Cerebellar cortex (tissue), 1 donor: ENCODE results near the gene ATP6V0B.

ENCODE experiments used
- DNase-seq: peaks from one replicate; pipeline ENCODE4 v3.0.0-alpha.2; 2015; ENCODE audit warnings: low spot score

The ATP6V0B gene

DNA sequence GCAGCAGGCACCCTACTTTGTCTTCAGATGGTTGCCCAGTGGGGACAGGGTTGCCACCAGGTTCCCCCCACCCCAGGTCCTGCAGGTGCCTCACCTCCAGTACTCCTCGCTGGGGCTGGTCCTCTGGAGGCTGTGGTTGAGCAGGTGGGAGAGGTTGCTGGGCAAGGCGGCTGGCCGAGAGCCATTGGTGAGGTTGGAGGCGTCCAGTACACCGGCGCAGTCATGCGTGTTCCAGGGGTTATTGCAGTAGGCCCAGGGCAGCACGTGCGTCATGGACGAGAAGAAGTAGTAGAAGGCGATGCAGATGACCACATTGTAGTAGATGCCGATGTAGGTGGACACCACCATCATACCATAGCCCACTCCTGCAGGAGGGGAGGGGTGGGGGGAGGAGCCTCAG is 33.5 kb downstream of the ATP6V0B start:
- no peak for DNase-seq

DNA sequence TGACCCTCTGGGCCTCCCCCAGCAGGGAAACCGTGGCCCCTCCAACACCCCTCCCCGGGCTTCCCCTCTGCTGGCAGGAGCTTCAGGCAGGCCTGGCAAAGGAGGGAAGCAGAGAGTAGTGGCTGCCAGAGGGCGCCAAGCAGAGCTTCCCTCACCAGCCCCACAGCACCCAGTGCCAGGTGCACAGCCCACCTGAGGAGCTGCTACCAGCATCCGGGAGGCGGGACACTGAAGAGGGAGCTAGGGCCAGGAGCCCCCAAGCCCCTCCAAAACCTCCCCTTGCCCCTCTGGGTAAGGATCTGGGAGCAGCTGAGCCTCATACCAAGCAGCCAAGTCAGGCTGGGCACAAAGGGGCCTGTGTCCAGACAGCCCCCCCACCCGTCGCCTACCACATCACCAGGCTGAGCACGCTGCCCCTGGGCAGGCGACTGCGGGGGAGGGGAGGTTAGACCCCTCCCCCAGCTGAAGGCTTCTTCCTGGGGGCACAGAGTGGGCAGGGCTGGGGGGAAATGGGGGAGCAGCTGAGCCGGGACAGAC is 36.2 kb downstream of the ATP6V0B start:
- DNase-seq, result no peak

DNA sequence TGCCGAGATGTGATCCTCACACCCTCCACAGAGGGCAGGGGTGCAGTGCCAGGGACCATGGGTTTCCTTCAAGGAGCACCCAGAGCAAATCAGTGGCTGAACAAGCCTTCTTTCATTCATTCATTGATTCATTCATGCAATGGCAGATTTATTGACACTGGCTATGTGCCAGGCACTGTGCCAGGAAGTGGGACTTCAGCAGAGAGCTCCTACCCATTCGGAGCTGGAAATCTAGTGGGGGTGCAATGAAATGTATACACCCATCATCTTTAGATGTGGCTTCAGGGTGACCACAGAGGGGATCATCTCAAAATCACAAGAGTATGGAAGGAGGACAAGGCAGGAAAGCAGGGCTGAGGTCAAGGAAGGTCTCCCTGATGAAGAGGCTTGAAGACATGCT is 37.6 kb downstream of the ATP6V0B start:
- no peak for DNase-seq

DNA sequence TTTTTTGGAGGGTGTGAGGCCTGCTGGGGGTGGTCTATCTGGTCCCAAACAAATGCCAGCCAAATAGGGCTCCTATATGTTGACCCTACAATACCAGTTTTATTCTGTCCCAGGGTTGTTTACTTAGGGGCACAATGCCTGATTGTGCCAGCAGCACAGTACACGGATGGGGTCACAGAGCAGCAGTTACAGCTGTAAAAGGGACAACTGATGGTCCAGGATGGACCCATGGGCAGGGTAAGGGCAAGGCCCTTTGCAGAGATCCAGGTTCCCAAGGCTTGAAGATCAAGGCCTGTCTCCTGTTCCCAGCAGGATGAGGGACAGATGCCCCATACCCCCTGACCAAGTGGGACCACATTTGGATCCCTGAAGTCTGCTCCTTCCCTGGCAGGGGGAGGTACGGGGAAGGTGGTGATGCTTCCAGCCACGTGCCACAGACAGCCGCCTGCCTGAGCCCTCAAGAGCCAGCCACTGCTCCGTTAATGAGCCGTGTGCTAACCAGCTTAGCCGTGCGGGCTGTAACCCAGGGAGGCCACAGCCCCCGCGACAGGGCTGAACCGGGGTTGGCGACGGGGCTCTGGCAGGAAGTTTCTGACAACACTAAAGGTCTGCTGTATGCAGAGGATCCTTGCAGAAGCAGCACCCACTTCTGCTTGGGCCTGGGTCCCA is 38.3 kb downstream of the ATP6V0B start:
- DNase-seq, result no peak

DNA sequence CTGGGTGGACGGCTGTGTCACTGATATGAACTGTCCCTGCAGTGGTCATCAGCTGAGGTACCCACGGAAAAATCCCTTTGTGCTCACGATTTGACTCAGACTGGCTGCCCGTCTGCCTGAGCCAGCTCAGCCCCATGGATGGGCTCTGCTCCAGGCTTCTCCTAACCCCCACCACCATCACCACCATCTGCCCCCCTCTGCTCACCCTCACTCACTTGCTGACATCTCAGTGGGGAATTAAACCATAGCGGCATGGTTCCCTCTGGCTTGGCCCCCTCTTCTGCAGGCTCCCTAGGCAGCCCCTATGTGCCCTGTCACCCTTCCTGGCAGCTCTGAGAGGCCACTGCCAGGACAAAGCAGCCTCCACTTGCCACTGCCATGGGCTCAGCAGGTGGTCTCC is 39.2 kb downstream of the ATP6V0B start:
- DNase-seq, result no peak

DNA sequence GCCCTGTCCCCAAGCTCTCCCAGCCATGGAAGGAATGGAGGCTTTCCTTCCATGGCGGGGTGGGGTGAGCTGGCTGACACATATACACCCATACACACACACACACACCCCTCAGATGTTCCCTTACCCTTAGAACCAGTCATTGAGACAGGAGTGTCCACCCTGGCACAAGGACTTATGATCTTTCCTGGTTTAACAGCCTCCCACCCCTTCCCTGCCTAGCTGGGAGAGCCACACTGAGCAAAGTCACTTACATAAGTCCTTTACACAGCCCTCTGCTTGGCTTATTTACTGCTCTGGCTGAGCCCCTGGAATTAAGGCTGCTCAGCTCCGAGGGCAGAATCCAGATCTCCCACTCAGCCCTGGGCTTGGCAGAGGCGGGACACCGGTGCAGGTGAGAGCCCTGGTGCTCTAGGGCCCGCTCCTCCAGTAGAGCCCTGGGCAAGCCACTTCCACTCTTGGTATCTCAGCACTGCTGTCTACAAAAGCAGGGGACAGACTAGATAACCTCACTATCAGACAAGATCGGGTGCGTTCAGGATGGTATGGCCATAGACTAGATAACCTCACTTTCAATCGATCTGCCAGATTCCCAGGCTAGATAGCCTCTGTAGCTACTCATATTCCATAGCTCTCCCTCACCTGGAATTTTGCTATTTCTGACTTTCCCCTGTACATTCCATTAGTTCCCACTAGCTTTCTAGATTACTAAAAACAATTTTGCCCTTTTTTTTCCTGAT is 39.8 kb downstream of the ATP6V0B start:
- DNase-seq, result no peak

DNA sequence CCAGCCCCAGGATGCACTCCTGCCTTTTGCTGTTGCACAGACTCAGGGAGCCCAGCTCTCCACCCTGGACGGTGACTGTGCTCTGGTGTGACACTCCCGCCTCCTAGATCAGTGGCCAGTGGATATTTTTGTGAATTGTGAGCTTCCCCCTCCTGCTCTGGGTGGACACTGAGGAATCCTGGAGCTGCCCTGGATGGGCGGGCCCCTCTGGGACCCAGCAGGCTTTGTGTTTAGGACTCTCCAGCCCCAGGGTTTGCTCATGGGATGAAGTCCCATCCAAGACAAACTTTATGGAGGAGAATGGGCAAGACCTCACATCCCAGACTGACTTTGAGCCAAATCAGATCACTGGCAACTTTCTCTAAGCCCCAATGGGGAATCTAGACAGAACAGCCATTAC is 40.4 kb downstream of the ATP6V0B start:
- DNase-seq, result no peak

DNA sequence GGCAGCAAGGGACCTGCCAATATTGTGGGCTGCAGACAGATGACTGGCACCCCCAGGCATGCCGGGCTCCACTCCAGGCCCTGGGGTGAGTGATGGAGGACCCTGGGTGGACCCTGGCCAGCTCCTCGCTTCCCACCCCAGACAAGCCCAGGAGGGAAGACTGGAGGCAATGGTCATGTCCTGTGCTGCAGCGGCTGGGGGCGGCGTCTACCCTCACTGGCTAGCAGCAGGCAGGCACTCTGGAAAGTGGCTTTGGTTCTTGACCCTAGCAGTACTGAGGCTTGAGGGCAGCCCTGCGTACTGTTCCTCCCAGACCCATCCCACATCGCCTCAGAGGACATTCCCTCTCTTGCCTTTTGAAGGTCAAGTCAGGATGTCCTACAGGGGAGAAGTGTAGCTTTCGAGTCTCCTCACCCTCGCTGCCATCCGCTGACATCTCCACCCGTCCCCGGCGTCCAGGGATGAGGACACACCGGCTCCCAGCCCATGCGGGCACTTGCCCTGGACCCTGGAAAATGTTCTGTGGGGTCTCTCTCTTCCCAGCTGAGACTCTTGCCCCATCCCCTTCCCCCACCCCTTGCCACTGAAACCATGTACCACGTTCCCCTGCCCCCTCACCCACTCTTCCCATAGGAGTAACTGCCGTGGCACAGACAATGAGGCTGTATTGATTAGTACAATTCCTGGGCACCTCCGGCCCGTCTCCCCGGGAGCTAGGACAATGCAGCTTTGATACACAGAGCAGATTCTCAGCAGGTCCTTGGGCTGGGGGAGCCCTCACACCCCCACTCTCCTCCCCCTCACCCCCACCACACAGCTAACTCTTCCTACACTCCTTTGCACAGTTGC is 41.5 kb downstream of the ATP6V0B start:
- DNase-seq, result no peak

DNA sequence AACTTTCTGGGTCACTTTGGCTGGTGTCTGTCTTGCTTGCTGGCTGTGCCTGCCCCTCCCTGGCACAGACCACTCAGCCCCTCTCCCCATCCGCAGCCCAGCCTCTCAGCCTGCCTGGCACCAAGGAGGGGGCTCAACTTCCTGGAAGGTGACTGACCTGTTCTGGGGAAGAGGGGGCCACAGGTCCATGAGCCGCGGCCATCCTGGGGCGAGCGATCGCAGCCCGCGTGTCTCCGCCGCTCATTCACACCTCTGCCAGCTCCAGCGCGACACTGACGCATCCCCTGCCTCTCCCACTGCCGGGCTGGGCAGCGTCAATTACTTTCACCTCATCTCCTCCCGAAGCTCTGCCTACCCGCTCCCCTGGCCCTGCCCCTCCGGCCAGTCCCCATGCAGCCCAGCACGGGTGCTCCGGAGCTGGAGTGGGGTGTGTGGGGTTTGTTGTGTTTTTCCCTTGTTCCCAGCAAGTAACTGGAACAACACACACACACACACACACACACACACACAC is 42.2 kb downstream of the ATP6V0B start:
- DNase-seq, result no peak

DNA sequence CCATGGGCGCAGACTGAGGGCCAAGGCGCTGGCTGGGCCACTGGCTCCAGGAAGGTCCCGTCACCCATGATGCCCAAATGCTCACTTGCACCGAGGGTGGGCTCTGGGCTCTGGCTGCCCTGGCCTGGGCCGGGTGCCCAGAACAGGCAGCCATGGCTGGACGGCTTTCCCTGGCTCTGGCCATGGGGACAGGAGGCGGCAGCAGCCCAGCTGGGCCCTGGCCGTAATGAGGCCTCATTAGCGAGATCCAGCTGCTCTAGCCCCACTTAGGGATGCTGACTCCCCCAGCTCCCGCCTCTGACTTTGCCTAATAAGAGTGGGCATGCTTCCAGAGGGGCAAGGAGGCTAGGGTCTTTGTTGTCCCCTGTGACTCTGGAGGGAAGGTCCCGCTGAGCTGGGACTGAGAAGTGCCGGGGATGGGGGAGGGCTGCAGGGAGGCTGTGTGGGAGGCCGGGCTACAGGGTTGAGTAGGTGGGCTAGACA is 44.7 kb downstream of the ATP6V0B start:
- no peak for DNase-seq

DNA sequence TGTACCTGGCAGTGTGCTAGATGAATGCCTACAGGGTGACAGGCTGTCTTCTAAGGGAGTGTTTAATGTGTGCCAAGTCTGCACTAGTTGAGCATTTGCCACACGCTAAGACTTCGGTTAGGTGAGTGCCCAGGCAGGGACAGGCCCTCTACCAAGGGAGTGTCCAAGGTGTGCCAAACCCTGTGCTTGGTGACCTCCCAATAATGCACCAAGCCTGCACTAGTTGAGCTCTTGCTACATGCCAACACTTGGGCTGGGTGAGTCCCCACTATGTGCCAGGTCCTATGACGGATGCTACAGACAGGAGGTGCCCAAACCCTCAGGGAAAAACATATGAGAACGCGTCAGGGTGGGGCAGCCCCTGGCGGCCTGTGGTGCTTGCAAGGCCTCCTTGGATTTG is 45.7 kb downstream of the ATP6V0B start:
- DNase-seq, result no peak

DNA sequence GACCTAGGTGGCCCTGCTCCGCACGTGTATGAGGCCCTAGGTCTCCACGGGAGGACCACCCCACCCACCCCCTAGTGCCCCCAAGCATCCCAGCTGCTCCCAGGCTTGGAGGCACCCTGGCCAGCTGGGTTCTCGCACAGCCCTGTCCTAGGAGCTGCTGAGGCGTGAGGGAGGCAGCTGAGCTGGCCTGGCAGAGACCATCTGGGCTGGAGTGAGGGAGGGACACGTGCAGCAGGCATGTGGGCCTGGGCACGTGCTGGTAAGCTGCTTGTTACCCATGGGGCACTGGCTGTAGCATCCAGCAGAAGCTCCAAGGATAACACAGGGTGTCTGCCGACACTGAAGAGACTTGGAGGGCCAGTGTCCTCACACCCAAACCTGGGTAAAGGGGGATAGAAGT is 46.4 kb downstream of the ATP6V0B start:
- no peak for DNase-seq

DNA sequence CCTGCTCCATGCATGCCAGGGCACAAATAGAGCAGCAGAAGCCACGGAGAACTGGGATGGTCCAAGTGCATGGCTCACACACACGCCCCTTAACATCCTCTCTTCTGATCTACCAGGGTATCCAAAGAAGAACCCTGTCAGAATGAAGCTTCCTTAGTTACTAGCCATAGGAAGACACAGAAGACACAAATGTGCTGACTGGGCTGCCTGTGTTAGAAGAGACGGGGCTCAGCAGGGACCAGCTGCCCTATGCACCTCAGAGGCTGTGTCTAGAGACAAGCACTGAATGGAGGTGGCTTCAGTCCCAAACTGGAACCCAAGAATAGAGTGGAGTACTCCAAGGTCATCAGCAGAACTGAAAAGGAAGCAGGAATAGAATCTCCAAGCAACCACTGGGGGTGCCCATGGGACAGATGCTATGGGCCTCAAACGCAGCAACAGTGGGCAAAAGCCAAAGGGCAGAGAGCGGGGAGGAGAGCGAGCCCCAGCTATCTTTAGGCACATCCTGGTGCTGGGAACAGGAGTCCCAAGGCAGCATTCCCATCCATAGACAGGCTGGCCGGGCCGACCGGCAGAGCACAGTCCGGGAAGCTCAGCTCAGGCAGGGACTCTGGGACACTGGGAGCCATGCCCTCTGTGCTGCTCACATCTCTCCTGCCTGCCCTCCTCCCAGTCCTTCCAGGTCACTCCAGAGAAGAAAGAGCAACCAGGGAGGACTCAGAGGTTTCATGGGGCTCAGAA is 47.0 kb downstream of the ATP6V0B start:
- no peak for DNase-seq

DNA sequence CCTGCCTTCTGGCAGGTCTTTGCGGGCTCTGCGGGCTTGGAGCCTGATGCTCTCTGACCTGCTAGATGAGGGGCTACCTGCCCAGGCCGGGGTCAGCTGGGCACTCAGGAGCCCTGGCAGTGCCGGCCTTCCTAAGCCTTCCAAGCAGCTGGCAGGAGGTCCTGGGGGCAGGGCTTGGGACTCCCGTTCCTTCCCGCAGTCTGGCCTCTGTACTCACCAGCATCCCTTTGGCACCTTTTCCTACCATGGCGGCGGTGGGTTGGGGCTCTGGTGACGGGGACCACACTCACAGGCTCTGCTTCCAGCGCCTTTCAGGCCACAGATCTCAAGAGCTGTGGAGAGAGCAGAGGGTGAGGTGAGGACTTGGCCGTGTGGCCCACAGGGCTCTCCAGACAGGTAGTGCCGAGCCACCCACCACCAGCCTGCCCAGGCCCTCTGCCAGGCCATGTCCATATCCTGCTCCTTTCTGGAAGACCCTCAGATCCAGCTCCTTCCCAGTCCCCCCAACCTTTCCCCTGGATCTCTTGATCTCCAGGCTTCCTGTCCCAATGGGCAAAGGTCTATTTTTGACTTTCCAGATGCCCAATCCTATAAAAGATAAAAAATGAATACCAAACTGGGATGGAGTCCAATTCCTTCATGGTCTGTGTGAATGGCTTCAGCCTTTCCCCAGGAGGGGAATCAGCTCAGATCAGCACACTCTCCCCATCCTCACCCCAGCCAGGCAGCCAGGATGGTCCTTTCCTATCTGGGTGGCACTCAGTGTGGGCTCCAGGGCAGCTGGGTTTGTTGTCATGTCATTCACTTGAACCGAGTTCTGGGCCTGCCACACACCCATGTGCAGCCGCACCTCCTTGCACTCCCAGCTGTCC is 49.5 kb downstream of the ATP6V0B start:
- DNase-seq, result no peak

DNA sequence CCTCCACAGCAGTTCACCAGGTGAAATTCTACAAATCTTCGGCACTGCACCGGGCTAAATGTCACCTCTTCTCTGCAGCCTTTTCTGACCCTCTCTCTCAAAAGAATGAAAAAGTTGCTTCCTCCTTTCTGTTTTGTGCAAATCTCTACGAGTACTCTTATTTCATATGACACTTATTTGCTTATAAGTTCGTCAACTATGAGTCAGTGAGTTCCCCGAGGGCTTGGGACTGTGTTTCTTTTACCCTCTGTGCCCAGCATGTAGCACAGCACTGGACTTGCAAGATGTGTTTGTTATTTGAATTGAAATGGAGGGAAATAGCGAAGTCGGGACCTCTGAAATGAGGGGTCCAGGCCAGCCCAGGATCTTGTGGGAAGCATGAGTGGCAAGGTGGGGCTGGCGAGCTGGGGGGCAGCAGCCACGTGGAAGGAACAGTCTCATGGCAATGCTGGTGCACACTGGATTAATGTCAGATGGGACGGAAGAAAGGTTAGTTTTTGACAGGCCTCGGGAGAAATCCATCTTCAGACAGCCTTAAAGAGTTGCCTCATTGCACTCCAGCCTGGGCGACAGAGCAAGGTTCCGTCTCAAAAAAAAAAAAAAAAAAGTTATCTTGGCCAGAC is 50.3 kb downstream of the ATP6V0B start:
- DNase-seq, result no peak

DNA sequence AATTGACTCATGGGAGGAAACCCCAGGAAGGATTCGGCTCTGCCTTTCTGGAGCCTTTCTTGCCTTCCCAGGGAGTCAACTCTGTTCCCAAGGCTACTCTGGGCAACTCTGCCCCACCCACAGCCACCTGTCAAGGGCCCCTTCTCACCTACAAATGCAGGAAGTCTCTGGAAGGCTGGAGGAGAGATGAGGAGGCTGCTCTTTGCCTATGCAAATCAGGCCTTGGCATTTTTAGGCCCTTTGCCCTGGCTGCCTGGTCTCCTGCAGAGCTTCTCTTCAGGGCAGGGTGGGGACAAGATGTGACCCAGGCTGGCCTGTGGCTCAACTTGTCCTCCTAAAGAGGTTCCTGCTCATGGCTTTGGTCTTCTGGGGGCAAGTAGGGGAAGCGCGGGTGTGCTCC is 51.1 kb downstream of the ATP6V0B start:
- no peak for DNase-seq

DNA sequence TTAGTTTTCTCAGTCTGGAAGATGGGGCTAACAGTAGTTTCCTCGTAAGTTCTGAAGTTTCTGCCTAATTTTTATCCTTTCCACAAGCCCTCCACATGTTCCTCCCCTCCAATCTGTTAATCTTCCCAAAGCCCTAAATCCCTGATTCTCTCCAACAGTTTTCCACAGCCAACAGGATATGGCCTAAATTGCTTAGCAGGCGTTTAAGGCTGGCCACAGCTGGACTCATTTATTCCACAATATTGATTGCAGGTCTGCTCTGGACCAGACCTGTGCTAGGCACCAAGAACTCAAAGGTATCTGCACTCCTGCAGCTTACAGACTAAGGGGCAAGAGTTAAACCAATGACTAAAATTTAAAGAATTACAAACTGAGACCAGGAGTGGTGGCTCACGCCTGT is 52.6 kb downstream of the ATP6V0B start:
- DNase-seq, result no peak
